Endothelial cell of umbilical vein (primary cell): ENCODE data around the gene FAM234B.

Experiments
- CTCF ChIP-seq, 2 donors: IDR thresholded peaks; 1 replicate in 1 of 2; 2 replicates in 1 of 2; pipeline ENCODE4 v1.5.1; 2011; ENCODE audit warnings: low read length in 2 of 2, mild to moderate bottlenecking in 2 of 2, moderate library complexity in 2 of 2, control low read depth in 1 of 2, inconsistent platforms in 1 of 2, low read depth in 1 of 2; ENCODE audit not compliant: insufficient read depth in 1 of 2; ENCODE audit errors: extremely low read depth in 1 of 2
- EZH2 ChIP-seq: IDR thresholded peaks from 2 replicates; pipeline ENCODE4 v1.6.1; 2012; ENCODE audit warnings: borderline replicate concordance, low read depth, mild to moderate bottlenecking, moderate library complexity, low read length, inconsistent platforms; ENCODE audit not compliant: severe bottlenecking
- MAX ChIP-seq: IDR thresholded peaks from 2 replicates; pipeline ENCODE4 v1.6.1; 2011; ENCODE audit not compliant: insufficient read depth, insufficient read length

DNA sequence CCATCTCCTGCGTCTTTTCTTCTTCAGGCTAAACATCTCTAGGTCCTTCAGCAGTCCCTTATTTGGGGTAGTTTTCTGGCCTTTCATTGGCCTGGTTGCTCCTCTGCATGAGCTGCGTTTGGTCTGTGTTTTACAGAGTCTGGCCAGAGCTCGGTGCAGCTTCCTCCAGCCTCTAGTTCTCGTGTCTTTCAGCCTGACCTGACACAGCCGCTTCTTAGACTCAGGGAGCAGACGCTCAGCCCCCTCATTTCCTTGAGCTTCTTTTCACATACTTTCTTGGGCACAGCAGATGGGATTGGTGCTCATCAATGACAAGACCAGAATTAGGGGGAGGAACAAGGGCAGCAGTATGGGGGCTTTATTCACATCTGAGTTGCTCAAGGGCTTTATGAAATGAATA is 72.8 kb downstream of the FAM234B start:
- TF ChIP-seq CTCF (IDR thresholded peaks at IDR 0.05; ENCODE audit: extremely low read depth in 1 of 2, insufficient read depth in 1 of 2, low read depth in 1 of 2, low read length in 2 of 2), result no peak
- TF ChIP-seq MAX, result no peak
- TF ChIP-seq EZH2, result no peak
